GM06990 (cell line): ENCODE measurements around the gene AGPAT2.

Experiments used
- DNase-seq: peaks from one replicate; pipeline ENCODE4 v3.0.0-alpha.2; 2011; ENCODE audit not compliant: insufficient read length; ENCODE audit errors: extremely low read depth
- H3K27me3 ChIP-seq: replicated peaks from 2 replicates; pipeline ENCODE4 v1.6.0; 2011; ENCODE audit warnings: low read length; ENCODE audit not compliant: control insufficient read depth, insufficient read depth
- H3K36me3 ChIP-seq: 2 replicates; pipeline ENCODE4 v1.5.1; 2011; ENCODE audit warnings: low read length; ENCODE audit not compliant: control insufficient read depth, insufficient read depth
- H3K4me3 ChIP-seq: replicated peaks from 2 replicates; pipeline ENCODE4 v1.5.1; 2011; ENCODE audit warnings: low read depth, mild to moderate bottlenecking, control low read depth, low read length
- CTCF ChIP-seq: IDR thresholded peaks from 2 replicates; pipeline ENCODE4 v1.5.1; 2011; ENCODE audit warnings: low read length, control low read depth, mild to moderate bottlenecking, inconsistent platforms; ENCODE audit not compliant: insufficient read depth, poor library complexity, severe bottlenecking

AGPAT2 gene

GRCh38 chr9:136694872-136695247 is 7.6 kb upstream of the AGPAT2 start:
- Histone ChIP-seq H3K27me3 (no peaks in the 10 kb centered on the region; the same call in 1 of the 2 replicates), H3K36me3 (no peaks in the 10 kb centered on the region), H3K4me3 (no peak overlapping the region)
- no peak for TF ChIP-seq CTCF
- no peak for DNase-seq

DNA sequence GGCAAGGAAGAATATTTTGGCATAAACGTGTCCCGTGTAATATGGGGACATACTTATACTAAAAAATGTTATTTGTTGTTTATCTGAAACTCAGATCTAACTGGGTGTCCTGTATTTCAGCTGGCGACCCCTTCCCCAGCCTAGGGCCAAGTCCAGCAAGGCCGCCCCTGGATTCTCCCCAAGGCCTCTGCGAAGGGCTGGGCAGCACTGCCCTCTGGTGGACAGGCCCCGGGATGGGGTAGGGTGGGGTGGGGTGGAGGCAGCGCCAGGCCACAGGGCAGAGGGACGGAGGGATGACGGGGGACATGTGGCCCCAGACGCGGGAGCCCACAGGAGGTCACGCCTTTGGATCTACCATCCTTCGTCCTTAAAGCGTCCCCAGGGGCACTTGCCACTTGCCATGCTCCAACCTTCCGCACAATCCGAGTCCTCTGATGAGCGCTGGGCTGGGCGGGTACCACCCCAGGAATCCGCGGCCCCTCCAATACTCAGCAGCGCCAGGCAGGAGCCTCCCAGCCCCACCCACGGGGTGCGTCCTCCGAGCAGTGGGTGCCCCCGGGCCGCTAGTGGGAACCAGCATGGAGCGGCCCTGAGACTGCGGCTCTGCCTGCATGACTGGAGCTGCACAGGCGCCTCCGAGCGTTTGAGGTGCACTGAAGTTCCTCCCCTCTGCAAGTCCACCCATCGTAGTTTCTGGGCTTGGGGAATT is 7.1 kb upstream of the AGPAT2 start:
- H3K4me3 ChIP-seq: no peak overlapping the region
- no peaks in the 10 kb centered on the region for H3K36me3 ChIP-seq
- TF ChIP-seq CTCF: peak; percentile 75
- H3K27me3 ChIP-seq: no peaks in the 10 kb centered on the region; the same call in 1 of the 2 replicates
- no peak for DNase-seq

GRCh38 chr9:136693490-136694162 is 6.4 kb upstream of the AGPAT2 start:
- DNase-seq: no peak
- no peak for TF ChIP-seq CTCF
- H3K4me3 ChIP-seq: no peak overlapping the region
- no peaks in the 10 kb centered on the region for H3K36me3 ChIP-seq
- H3K27me3 ChIP-seq: no peaks in the 10 kb centered on the region; the same call in 1 of the 2 replicates

GRCh38 chr9:136693135-136693489 is 5.9 kb upstream of the AGPAT2 start:
- no peaks in the 10 kb centered on the region; the same call in 1 of the 2 replicates for H3K27me3 ChIP-seq
- H3K36me3 ChIP-seq: no peaks in the 10 kb centered on the region
- DNase-seq: no peak
- H3K4me3 ChIP-seq: no peak overlapping the region
- TF ChIP-seq CTCF: no peak

GRCh38 chr9:136692185-136693134 is 5.2 kb upstream of the AGPAT2 start:
- H3K36me3 ChIP-seq: no peaks in the 10 kb centered on the region
- no peak for TF ChIP-seq CTCF
- no peaks in the 10 kb centered on the region; the same call in 1 of the 2 replicates for H3K27me3 ChIP-seq
- H3K4me3 ChIP-seq: no peak overlapping the region
- DNase-seq: no peak
